ENCODE results near the gene SIGLEC1.

SIGLEC1 gene

DNA sequence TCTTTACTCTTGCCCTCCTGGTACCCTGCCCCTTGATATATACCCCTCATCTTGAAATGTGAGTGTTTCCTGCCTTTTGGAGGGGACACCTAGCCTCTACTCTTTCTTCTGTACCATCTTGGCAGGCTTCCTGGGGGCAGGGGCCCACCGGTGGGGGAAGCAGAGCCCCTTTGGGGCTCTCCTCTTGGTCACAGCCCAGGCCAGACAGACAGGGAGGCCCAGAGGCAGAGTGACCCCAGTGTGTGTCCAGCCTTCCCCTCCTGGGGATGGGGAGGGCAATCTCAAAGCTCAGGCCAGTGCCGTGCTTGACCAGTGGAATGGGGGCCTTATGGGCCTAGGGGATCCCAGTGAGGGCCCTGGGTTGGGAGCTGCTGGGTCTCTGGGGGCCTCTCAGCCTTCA is 34.2 kb downstream of the SIGLEC1 start:
- Histone ChIP-seq H4K20me1 (ENCODE audit: insufficient read depth, low read length) (no peaks in the 10 kb centered on the region), H3F3A (ENCODE audit: insufficient read depth, low read length) (no peaks in the 10 kb centered on the region), H3K36me3 (replicated peaks; ENCODE audit: insufficient read depth, low read length) (no peaks in the 10 kb centered on the region), H2AFZ (ENCODE audit: low read length) (no peak overlapping the region), H3K4me1 (ENCODE audit: low read length) (no peaks in the 10 kb centered on the region), H3K4me2 (ENCODE audit: low read depth, low read length) (no peak overlapping the region), H3K9me2 (replicated peaks; ENCODE audit: insufficient read depth, low read length) (no peaks in the 10 kb centered on the region), H3K4me3 (ENCODE audit: low read length) (no peak overlapping the region), H3K79me2 (ENCODE audit: low read length) (no peaks in the 10 kb centered on the region), H3K27me3 (replicated peaks; ENCODE audit: insufficient read depth, low read length) (peaks cover 81% of the 10 kb centered on the region), H3K9ac (ENCODE audit: low read length) (no peak overlapping the region), H3K27ac (ENCODE audit: low read length) (no peak overlapping the region), H3K9me3 (replicated peaks; ENCODE audit: insufficient read depth, low read length) (no peaks in the 10 kb centered on the region)
- TF ChIP-seq, protein P1, sequence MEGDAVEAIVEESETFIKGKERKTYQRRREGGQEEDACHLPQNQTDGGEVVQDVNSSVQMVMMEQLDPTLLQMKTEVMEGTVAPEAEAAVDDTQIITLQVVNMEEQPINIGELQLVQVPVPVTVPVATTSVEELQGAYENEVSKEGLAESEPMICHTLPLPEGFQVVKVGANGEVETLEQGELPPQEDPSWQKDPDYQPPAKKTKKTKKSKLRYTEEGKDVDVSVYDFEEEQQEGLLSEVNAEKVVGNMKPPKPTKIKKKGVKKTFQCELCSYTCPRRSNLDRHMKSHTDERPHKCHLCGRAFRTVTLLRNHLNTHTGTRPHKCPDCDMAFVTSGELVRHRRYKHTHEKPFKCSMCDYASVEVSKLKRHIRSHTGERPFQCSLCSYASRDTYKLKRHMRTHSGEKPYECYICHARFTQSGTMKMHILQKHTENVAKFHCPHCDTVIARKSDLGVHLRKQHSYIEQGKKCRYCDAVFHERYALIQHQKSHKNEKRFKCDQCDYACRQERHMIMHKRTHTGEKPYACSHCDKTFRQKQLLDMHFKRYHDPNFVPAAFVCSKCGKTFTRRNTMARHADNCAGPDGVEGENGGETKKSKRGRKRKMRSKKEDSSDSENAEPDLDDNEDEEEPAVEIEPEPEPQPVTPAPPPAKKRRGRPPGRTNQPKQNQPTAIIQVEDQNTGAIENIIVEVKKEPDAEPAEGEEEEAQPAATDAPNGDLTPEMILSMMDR (IDR thresholded peaks at IDR 0.05; ENCODE audit: low read length), result no peak
- TF ChIP-seq EZH2 (optimal IDR thresholded peaks at IDR 0.05; ENCODE audit: low read depth, low read length), result no peak
- TF ChIP-seq EZH2phosphoT487 (IDR thresholded peaks at IDR 0.05; ENCODE audit: low read length), result no peak
- no peak for DNase-seq

DNA sequence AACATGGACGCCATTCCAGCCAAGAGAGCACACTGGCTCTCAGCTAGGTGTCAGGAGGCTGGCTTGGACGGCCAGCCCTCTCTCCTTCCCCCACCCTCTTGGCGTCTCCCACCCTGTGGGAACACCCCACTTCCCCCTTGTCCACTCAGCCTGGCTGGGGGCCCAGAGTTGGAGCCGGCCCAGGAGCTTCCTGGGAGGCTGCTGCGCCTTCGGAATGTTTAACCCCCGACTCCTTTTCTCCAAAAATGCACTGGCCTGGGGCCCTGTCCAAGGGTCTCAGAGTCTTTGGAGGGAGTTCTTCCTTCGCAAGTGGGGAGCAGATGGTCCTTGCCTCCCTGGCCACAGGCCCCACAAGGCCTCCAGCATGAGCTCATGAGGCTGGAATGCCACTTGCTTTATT is 34.7 kb downstream of the SIGLEC1 start:
- TF ChIP-seq, protein P1 (IDR thresholded peaks at IDR 0.05; ENCODE audit: low read length), result no peak
- TF ChIP-seq EZH2phosphoT487 (IDR thresholded peaks at IDR 0.05; ENCODE audit: low read length) (no peak), EZH2 (optimal IDR thresholded peaks at IDR 0.05; ENCODE audit: low read depth, low read length) (no peak)
- no peaks in the 10 kb centered on the region for H3K4me1 ChIP-seq (ENCODE audit: low read length)
- H2AFZ ChIP-seq (ENCODE audit: low read length), result no peak overlapping the region
- DNase-seq, result no peak
- H3F3A ChIP-seq (ENCODE audit: insufficient read depth, low read length), result no peaks in the 10 kb centered on the region
- no peak overlapping the region for H3K4me2 ChIP-seq (ENCODE audit: low read depth, low read length)
- peaks cover 85% of the 10 kb centered on the region for H3K27me3 ChIP-seq (replicated peaks; ENCODE audit: insufficient read depth, low read length)
- H3K9ac ChIP-seq (ENCODE audit: low read length), result no peak overlapping the region
- H3K4me3 ChIP-seq (ENCODE audit: low read length), result no peak overlapping the region
- H4K20me1 ChIP-seq (ENCODE audit: insufficient read depth, low read length), result no peaks in the 10 kb centered on the region
- no peaks in the 10 kb centered on the region for H3K79me2 ChIP-seq (ENCODE audit: low read length)
- H3K36me3 ChIP-seq (replicated peaks; ENCODE audit: insufficient read depth, low read length), result no peaks in the 10 kb centered on the region
- H3K9me2 ChIP-seq (replicated peaks; ENCODE audit: insufficient read depth, low read length), result no peaks in the 10 kb centered on the region
- H3K9me3 ChIP-seq (replicated peaks; ENCODE audit: insufficient read depth, low read length), result no peaks in the 10 kb centered on the region
- H3K27ac ChIP-seq (ENCODE audit: low read length), result no peak overlapping the region

DNA sequence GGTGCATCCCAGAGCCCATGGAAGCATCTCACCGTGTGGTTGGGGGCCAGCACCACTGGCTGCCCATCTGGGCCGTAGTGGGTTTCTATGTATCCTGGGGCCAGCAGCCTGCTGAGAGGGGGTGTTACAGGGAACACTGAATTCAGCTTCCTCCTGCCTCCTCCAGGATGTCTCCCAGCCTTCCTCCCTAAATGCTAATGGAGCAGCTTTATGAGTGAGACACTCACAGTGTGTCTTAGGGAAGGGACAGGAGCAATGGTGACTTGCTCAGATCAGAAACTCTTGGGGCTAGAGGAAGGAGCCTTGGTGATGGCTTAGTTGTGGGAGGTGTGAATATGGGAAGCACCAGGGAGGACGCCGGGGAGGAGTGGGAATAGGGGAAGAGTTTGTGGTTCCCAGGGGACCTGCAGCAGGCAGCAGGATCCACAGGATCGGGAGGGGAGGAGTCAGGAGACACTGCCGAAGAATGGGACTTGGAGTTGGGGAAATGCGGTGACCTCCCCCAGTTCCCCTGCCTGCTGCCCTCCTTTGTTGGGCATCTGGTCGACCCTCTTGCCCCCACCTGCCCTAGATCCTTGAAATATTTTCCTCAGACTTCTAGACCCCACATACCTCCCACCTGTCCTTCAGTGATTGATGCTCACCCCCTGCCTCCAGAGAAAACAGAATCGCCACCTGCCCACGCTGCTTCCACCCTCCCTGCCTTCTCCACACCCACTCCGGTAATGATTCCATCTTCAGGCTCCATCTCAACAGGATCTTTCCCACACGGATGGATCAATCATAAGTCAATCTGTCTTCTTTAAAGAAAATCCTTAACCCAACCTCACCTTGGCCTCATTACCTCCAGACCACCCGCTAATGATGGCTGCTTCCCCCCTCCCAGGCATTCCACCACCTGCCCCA is 37.2 kb downstream of the SIGLEC1 start:
- no peaks in the 10 kb centered on the region for H3K79me2 ChIP-seq (ENCODE audit: low read length)
- no peak overlapping the region for H3K4me2 ChIP-seq (ENCODE audit: low read depth, low read length)
- no peaks in the 10 kb centered on the region for H3K4me1 ChIP-seq (ENCODE audit: low read length)
- H3K27me3 ChIP-seq (replicated peaks; ENCODE audit: insufficient read depth, low read length), result peaks cover 80% of the 10 kb centered on the region
- H3K9me3 ChIP-seq (replicated peaks; ENCODE audit: insufficient read depth, low read length), result no peaks in the 10 kb centered on the region
- no peak overlapping the region for H2AFZ ChIP-seq (ENCODE audit: low read length)
- H3K9ac ChIP-seq (ENCODE audit: low read length), result no peak overlapping the region
- no peaks in the 10 kb centered on the region for H4K20me1 ChIP-seq (ENCODE audit: insufficient read depth, low read length)
- DNase-seq, result no peak
- no peaks in the 10 kb centered on the region for H3K9me2 ChIP-seq (replicated peaks; ENCODE audit: insufficient read depth, low read length)
- no peaks in the 10 kb centered on the region for H3K36me3 ChIP-seq (replicated peaks; ENCODE audit: insufficient read depth, low read length)
- no peak for TF ChIP-seq EZH2 (optimal IDR thresholded peaks at IDR 0.05; ENCODE audit: low read depth, low read length)
- TF ChIP-seq, protein P1 (IDR thresholded peaks at IDR 0.05; ENCODE audit: low read length), result no peak
- TF ChIP-seq EZH2phosphoT487 (IDR thresholded peaks at IDR 0.05; ENCODE audit: low read length), result no peak
- H3K4me3 ChIP-seq (ENCODE audit: low read length), result no peak overlapping the region
- H3K27ac ChIP-seq (ENCODE audit: low read length), result no peak overlapping the region
- H3F3A ChIP-seq (ENCODE audit: insufficient read depth, low read length), result no peaks in the 10 kb centered on the region

Measured in MM.1S (cell line).